Measurements from ENCODE around the gene GUCA2A.
A peak's percentile ranks its signal among the peaks of the same experiment; 100 is the strongest.

The GUCA2A gene

DNA sequence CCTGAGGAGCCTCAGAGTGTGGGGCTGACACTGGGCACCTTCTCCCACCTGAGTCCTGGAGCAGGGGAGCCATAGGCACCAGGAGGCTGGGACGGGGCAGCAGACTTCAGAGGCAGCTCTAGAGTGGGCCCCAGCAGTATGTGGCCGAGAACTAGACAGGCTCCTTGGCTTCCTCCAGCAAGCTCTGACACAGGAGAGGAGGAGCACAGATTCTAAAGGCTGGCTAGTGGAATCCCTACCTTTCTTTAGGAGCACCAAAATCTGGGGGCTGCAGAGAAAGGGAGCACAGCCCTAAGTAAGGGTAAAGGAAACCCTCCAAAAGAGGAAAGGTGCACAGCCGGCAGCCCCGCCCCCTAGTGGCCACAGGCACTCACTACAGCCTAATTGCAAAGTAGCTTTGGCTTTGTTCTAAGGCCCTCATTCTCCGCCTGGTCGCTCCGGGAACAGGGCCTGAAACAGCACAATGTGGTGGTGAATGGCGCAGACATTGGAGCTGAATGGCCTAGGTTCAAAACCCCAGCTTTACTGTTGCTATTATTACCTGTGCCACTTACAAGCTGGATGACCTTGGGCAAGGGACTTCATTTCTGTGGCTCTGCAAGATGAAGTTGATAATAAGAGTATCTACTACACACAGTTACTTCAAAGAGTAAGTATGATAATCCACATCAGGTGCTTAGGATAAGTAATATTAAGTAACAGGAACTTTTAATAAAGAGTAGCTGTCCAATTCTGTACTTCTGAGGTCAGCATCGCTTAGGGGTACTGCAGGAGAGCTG is 8.8 kb upstream of the GUCA2A start:
- H3K4me3 ChIP-seq (ENCODE audit: severe bottlenecking), result no peak overlapping the region
- DNase-seq (ENCODE audit: low spot score) (no peak), ATAC-seq (ENCODE audit: low read depth) (peak; percentile 29)
- no peaks in the 10 kb centered on the region for H3K27me3 ChIP-seq (ENCODE audit: insufficient read depth, poor library complexity, severe bottlenecking)
- H3K9me3 ChIP-seq (ENCODE audit: severe bottlenecking), result no peaks in the 10 kb centered on the region
- TF ChIP-seq, protein P1, sequence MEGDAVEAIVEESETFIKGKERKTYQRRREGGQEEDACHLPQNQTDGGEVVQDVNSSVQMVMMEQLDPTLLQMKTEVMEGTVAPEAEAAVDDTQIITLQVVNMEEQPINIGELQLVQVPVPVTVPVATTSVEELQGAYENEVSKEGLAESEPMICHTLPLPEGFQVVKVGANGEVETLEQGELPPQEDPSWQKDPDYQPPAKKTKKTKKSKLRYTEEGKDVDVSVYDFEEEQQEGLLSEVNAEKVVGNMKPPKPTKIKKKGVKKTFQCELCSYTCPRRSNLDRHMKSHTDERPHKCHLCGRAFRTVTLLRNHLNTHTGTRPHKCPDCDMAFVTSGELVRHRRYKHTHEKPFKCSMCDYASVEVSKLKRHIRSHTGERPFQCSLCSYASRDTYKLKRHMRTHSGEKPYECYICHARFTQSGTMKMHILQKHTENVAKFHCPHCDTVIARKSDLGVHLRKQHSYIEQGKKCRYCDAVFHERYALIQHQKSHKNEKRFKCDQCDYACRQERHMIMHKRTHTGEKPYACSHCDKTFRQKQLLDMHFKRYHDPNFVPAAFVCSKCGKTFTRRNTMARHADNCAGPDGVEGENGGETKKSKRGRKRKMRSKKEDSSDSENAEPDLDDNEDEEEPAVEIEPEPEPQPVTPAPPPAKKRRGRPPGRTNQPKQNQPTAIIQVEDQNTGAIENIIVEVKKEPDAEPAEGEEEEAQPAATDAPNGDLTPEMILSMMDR (IDR thresholded peaks at IDR 0.05; ENCODE audit: poor library complexity, severe bottlenecking), result peak; percentile 96
- no peaks in the 10 kb centered on the region for H3K36me3 ChIP-seq (ENCODE audit: low read depth)
- peak overlapping the region; percentile 83 for H3K27ac ChIP-seq (ENCODE audit: poor library complexity, severe bottlenecking)
- H3K4me1 ChIP-seq (ENCODE audit: insufficient read depth, poor library complexity, severe bottlenecking), result peaks cover 33% of the 10 kb centered on the region

DNA sequence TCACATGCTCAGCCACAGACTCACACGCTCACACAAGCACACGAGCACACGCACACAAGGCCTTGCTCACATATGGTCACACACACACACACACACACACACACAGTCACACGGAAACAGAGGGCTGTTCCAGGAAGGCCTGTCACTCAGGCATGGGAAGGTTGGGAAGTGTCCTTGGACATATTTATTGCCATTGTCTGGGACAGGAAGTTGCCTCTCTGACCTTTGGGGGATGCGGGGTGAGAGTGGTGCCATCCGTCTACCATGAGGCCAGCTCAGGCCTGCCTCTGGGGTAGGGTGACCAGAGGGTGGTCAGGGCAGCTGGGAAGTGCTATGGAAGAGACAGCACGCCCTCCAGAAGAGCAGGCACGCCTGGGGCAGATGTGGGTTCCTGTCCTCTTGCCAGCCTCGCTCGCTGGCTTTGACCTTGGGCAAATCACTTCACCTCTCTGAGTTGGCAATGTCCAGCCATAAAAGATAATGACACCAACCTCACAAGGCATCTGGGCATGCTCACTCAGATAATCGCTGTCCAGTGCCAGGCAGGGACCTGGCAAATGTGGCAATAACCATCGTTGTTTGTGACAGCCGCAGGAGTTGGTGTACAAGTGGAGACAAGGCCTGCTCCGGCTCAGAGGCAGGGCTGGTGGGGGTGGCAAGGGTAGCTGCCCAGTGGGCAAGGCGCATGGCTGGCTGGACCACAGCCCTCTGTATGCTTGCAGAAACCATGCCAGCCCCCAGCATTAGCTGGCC is 8.0 kb upstream of the GUCA2A start:
- H3K4me3 ChIP-seq (ENCODE audit: severe bottlenecking), result no peak overlapping the region
- ATAC-seq (ENCODE audit: low read depth), result no peak
- H3K27ac ChIP-seq (ENCODE audit: poor library complexity, severe bottlenecking), result peak overlapping the region; percentile 83
- H3K9me3 ChIP-seq (ENCODE audit: severe bottlenecking), result no peaks in the 10 kb centered on the region
- H3K27me3 ChIP-seq (ENCODE audit: insufficient read depth, poor library complexity, severe bottlenecking), result no peaks in the 10 kb centered on the region
- TF ChIP-seq, protein P1 (IDR thresholded peaks at IDR 0.05; ENCODE audit: poor library complexity, severe bottlenecking), result no peak
- peaks cover 29% of the 10 kb centered on the region for H3K4me1 ChIP-seq (ENCODE audit: insufficient read depth, poor library complexity, severe bottlenecking)
- H3K36me3 ChIP-seq (ENCODE audit: low read depth), result no peaks in the 10 kb centered on the region
- DNase-seq (ENCODE audit: low spot score), result no peak

DNA sequence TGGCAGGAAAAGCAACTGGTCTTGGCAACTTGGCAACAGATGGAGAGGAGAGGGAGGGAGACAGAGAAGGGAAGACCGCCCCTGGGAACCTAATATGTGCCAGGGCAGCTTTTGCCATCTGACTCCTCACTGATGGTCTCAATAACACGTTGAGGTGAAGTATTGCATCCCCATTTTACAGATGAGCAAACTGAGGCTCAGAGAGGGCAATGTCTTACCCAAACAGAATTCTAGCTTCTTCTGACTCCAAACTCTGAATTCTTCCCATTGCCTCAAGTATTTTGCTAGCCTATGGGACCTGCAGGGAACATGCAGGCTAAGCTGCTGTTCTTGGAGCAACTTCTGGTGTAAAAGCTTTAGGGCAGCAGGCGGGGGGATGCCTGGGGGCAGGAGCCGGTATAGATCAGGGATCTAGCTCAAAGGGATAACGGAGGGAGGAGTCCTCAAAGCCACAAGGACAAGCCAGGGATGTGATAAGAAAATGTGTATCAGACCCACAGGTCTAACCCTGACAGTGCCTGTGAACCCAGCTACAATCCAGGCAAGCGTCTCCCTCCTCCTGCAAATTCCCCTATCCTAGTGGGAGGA is 7.2 kb upstream of the GUCA2A start:
- peak overlapping the region; percentile 83 for H3K27ac ChIP-seq (ENCODE audit: poor library complexity, severe bottlenecking)
- H3K36me3 ChIP-seq (ENCODE audit: low read depth), result no peaks in the 10 kb centered on the region
- no peak for DNase-seq (ENCODE audit: low spot score)
- no peak for ATAC-seq (ENCODE audit: low read depth)
- no peaks in the 10 kb centered on the region for H3K9me3 ChIP-seq (ENCODE audit: severe bottlenecking)
- no peak overlapping the region for H3K4me3 ChIP-seq (ENCODE audit: severe bottlenecking)
- TF ChIP-seq, protein P1 (IDR thresholded peaks at IDR 0.05; ENCODE audit: poor library complexity, severe bottlenecking), result no peak
- H3K27me3 ChIP-seq (ENCODE audit: insufficient read depth, poor library complexity, severe bottlenecking), result no peaks in the 10 kb centered on the region
- H3K4me1 ChIP-seq (ENCODE audit: insufficient read depth, poor library complexity, severe bottlenecking), result peaks cover 25% of the 10 kb centered on the region

DNA sequence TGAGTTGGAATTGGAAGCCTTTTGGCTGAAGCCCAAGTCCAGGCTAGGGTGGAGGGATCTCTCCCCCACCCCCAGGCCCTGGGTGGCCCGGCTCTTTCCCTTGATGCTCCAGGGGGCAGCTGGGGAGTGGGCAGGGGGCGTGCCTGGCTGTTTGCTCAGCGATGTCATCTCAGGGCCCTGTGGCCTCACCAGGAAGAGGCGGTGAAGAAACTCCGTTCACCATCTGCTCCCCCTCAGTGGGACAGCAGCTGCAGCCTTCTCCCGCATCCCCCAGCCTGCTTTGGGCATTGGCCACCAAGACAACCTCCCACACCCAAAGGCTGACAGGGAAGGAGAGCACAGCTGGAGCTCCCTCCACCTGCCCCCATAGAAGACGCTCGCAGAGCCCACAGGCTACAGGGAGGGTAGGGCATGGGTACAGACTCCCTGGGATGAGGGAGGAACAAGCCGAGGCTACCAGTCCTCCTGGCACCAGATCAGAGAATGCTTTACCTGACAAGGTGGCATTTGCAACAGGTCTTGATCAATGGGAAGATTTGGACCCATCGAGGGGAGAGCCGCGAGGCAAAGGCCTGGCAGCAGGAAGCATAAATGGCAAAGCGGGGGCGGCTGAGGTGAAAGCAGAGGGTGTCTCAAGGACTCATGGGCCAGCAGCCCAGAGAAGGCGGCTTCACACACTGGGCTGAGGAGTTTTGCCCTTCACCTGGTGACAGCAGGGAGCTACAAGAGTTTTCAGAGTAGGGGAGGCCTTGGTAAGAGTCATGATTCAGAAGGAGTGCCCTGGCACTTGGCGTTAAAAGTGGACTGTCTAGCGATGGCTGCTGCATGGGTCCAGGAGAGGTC is 6.5 kb upstream of the GUCA2A start:
- H3K4me3 ChIP-seq (ENCODE audit: severe bottlenecking), result no peak overlapping the region
- peaks cover 30% of the 10 kb centered on the region for H3K4me1 ChIP-seq (ENCODE audit: insufficient read depth, poor library complexity, severe bottlenecking)
- TF ChIP-seq, protein P1 (IDR thresholded peaks at IDR 0.05; ENCODE audit: poor library complexity, severe bottlenecking), result no peak
- H3K9me3 ChIP-seq (ENCODE audit: severe bottlenecking), result no peaks in the 10 kb centered on the region
- no peaks in the 10 kb centered on the region for H3K27me3 ChIP-seq (ENCODE audit: insufficient read depth, poor library complexity, severe bottlenecking)
- no peak overlapping the region for H3K27ac ChIP-seq (ENCODE audit: poor library complexity, severe bottlenecking)
- no peaks in the 10 kb centered on the region for H3K36me3 ChIP-seq (ENCODE audit: low read depth)
- no peak for DNase-seq (ENCODE audit: low spot score)
- ATAC-seq (ENCODE audit: low read depth), result no peak

Data from RWPE2 (cell line).